ENCODE measurements around the gene FAM98B. TPM values are rescaled to one million over a fixed set of nuclear protein-coding genes. Genes with fewer than 3 reads are reported as not detected.

The FAM98B gene
- polyA plus RNA-seq, 1 of the 3 experiments (the other 2 are of a cell fraction) = 5.7 TPM

DNA sequence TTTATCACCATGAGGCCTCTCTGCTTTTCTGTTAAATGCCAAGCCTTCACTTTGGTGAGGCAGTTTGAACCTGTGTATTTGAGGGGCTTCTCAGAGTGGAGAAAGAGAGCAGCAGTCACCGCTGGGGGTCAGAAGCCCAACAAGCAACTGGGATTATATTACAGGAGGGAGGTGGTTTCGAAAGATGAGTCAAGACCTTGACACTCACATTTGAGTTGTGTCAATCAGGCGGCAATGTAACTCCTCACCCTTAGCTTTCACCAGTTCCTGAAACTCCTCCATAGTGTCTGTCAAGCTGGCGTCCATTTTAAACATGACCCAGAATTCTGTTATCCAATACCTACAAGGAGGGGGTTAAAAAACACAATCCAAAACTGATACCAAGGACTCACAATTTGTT is 64.2 kb downstream of the FAM98B start:
- Histone ChIP-seq H3K27me3 (ENCODE audit: insufficient read depth) (no peaks in the 10 kb centered on the region), H3K9me2 (no peaks in the 10 kb centered on the region), H3K4me1 (ENCODE audit: control insufficient read depth in 1 of 2, insufficient read depth in 2 of 2, low read depth in 1 of 2, low read length in 1 of 2) (peaks cover 10 to 15% of the 10 kb centered on the region in 2 experiments; a peak in 3 of 4 replicates), H3K9ac (no peak overlapping the region), H3K36me3 (replicated peaks in 1 of 2; ENCODE audit: control insufficient read depth in 1 of 2, insufficient read depth in 2 of 2, low read length in 1 of 2) (no peaks in the 10 kb centered on the region), H2AFZ (ENCODE audit: low read depth) (no peak overlapping the region), H3K79me2 (ENCODE audit: insufficient read depth) (no peaks in the 10 kb centered on the region), H3K9me3 (no peaks in the 10 kb centered on the region), H3K4me3 (ENCODE audit: low read depth in 2 of 2, low read length in 1 of 2) (no peak overlapping the region), H3F3A (replicated peaks; ENCODE audit: insufficient read depth) (no peaks in the 10 kb centered on the region), H3K27ac (ENCODE audit: low read depth in 2 of 2, low read length in 1 of 2) (no peak overlapping the region), H4K20me1 (ENCODE audit: insufficient read depth) (no peaks in the 10 kb centered on the region), H3K4me2 (no peak overlapping the region)
- ChIA-PET POLR2A (no interaction called here), CTCF (interaction anchor here (1.3 to 4.0 kb wide), 2 partner anchors 46 kb away, joined by 7 to 18 read pairs; partner anchors contain the start of gene RASGRP1)
- TF ChIP-seq TCF12 (IDR thresholded peaks at IDR 0.05) = no peak
- TF ChIP-seq, protein P1, sequence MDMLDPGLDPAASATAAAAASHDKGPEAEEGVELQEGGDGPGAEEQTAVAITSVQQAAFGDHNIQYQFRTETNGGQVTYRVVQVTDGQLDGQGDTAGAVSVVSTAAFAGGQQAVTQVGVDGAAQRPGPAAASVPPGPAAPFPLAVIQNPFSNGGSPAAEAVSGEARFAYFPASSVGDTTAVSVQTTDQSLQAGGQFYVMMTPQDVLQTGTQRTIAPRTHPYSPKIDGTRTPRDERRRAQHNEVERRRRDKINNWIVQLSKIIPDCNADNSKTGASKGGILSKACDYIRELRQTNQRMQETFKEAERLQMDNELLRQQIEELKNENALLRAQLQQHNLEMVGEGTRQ (IDR thresholded peaks at IDR 0.05; ENCODE audit: borderline replicate concordance, low read depth, low read length) = no peak
- TF ChIP-seq CHD2 (IDR thresholded peaks at IDR 0.05; ENCODE audit: low read length, partially characterized antibody) = no peak
- no peak for TF ChIP-seq RAD21 (IDR thresholded peaks at IDR 0.05; ENCODE audit: low read length)
- TF ChIP-seq EZH2phosphoT487 (IDR thresholded peaks at IDR 0.05; ENCODE audit: borderline replicate concordance, low read depth) = no peak
- TF ChIP-seq, protein P2, sequence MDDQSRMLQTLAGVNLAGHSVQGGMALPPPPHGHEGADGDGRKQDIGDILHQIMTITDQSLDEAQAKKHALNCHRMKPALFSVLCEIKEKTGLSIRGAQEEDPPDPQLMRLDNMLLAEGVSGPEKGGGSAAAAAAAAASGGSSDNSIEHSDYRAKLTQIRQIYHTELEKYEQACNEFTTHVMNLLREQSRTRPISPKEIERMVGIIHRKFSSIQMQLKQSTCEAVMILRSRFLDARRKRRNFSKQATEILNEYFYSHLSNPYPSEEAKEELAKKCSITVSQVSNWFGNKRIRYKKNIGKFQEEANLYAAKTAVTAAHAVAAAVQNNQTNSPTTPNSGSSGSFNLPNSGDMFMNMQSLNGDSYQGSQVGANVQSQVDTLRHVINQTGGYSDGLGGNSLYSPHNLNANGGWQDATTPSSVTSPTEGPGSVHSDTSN (IDR thresholded peaks at IDR 0.05) = no peak
- TF ChIP-seq TEAD4 (IDR thresholded peaks at IDR 0.05; ENCODE audit: borderline replicate concordance, insufficient read depth) = no peak
- no peak for TF ChIP-seq GATA2 (CRISPR knock-in tag; IDR thresholded peaks at IDR 0.05)
- no peak for TF ChIP-seq RCOR1 (IDR thresholded peaks at IDR 0.05; ENCODE audit: low read length)
- TF ChIP-seq, protein P3, sequence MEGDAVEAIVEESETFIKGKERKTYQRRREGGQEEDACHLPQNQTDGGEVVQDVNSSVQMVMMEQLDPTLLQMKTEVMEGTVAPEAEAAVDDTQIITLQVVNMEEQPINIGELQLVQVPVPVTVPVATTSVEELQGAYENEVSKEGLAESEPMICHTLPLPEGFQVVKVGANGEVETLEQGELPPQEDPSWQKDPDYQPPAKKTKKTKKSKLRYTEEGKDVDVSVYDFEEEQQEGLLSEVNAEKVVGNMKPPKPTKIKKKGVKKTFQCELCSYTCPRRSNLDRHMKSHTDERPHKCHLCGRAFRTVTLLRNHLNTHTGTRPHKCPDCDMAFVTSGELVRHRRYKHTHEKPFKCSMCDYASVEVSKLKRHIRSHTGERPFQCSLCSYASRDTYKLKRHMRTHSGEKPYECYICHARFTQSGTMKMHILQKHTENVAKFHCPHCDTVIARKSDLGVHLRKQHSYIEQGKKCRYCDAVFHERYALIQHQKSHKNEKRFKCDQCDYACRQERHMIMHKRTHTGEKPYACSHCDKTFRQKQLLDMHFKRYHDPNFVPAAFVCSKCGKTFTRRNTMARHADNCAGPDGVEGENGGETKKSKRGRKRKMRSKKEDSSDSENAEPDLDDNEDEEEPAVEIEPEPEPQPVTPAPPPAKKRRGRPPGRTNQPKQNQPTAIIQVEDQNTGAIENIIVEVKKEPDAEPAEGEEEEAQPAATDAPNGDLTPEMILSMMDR (IDR thresholded peaks at IDR 0.05) = no peak
- TF ChIP-seq NFIC (IDR thresholded peaks at IDR 0.05; ENCODE audit: borderline replicate concordance) = no peak
- TF ChIP-seq, protein P4, sequence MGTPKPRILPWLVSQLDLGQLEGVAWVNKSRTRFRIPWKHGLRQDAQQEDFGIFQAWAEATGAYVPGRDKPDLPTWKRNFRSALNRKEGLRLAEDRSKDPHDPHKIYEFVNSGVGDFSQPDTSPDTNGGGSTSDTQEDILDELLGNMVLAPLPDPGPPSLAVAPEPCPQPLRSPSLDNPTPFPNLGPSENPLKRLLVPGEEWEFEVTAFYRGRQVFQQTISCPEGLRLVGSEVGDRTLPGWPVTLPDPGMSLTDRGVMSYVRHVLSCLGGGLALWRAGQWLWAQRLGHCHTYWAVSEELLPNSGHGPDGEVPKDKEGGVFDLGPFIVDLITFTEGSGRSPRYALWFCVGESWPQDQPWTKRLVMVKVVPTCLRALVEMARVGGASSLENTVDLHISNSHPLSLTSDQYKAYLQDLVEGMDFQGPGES (IDR thresholded peaks at IDR 0.05; ENCODE audit: low read depth, low read length) = no peak
- no peak for TF ChIP-seq GABPA (IDR thresholded peaks at IDR 0.05; ENCODE audit: low read depth)
- 82% methylated on average over 4 of the region's 4 CpGs for WGBS (ENCODE audit: low lambda C conversion rate)
- no peak for DNase-seq

Data from SK-N-SH (cell line).